Endothelial cell of umbilical vein (primary cell): ENCODE measurements around the gene TH. TPM values are rescaled to one million over a fixed set of nuclear protein-coding genes. Genes with fewer than 3 reads are reported as not detected.

Experiments used
- BruUV-seq: library from RNA; stranded (reverse); fragments of 400-500 nt; replicated peaks from 2 replicates; lab custom pipeline; 2021; lab: Mats Ljungman, UMichigan
- CTCF ChIA-PET: fragments of 300-600, 350-600 bp; sonication (Branson Sonifier 250); formaldehyde crosslinking; loops from one replicate; lab custom pipeline; 2021; ENCODE audit warnings: antibody characterized with exemption, inconsistent platforms; lab: Charles Lee
- POLR2A ChIA-PET: fragments of 300-600, 350-600 bp; sonication (Branson Sonifier 250); formaldehyde crosslinking; loops from one replicate; lab custom pipeline; 2021; ENCODE audit warnings: antibody characterized with exemption, inconsistent platforms; lab: Charles Lee
- DNase-seq: peaks from one replicate; pipeline ENCODE4 v3.0.0-alpha.2; 2011; ENCODE audit warnings: low read depth, low spot score
- FAIRE-seq: peaks from 2 replicates; lab custom pipeline; 2011; peaks lifted over from hg19 to GRCh38; lab: Jason Lieb, UNC
- H2AFZ ChIP-seq: 2 replicates; pipeline ENCODE4 v1.6.0; 2012; ENCODE audit warnings: low read depth, low read length, control low read depth, inconsistent platforms
- H3K27ac ChIP-seq: 2 replicates; pipeline ENCODE4 v1.5.1; 2011; ENCODE audit warnings: low read depth, mild to moderate bottlenecking, control low read depth, low read length, moderate library complexity; ENCODE audit not compliant: insufficient read depth
- H3K27me3 ChIP-seq, 2 experiments: 2 replicates each; pipeline versions ENCODE4 v1.6.0 to v1.6.1; 2011; ENCODE audit warnings: low read length in 2 of 2, mixed read lengths in 1 of 2; ENCODE audit not compliant: control insufficient read depth in 2 of 2, insufficient read depth in 2 of 2
- H3K36me3 ChIP-seq, 2 experiments: 2 replicates in 1 of 2; 3 replicates in 1 of 2; pipeline ENCODE4 v1.5.1; 2011; ENCODE audit warnings: low read length in 2 of 2, mild to moderate bottlenecking in 1 of 2, moderate library complexity in 1 of 2; ENCODE audit not compliant: control insufficient read depth in 2 of 2, insufficient read depth in 2 of 2; ENCODE audit errors: extremely low read depth in 1 of 2
- H3K4me1 ChIP-seq: 3 replicates; pipeline ENCODE4 v1.5.1; 2011; ENCODE audit warnings: mild to moderate bottlenecking, low read length; ENCODE audit not compliant: control insufficient read depth, insufficient read depth; ENCODE audit errors: extremely low read depth
- H3K4me2 ChIP-seq: 2 replicates; pipeline ENCODE4 v1.6.1; 2011; ENCODE audit warnings: low read length, control low read depth, mixed read lengths; ENCODE audit not compliant: insufficient read depth
- H3K4me3 ChIP-seq, 3 experiments: fragments of 200-600 bp in 1 of 3; sonication (generic), shearing (Covaris generic) in 1 of 3; replicated peaks in 1 of 3; 2 replicates each; pipeline ENCODE4 v1.5.1; 2011 to 2016; ENCODE audit warnings: control low read depth in 3 of 3, low read length in 3 of 3, mild to moderate bottlenecking in 2 of 3, inconsistent platforms in 1 of 3, low read depth in 1 of 3, moderate library complexity in 1 of 3; ENCODE audit not compliant: insufficient read depth in 1 of 3
- H3K79me2 ChIP-seq: 2 replicates; pipeline ENCODE4 v1.6.0; 2012; ENCODE audit warnings: low read length, inconsistent platforms; ENCODE audit not compliant: control insufficient read depth, insufficient read depth
- H3K9ac ChIP-seq: replicated peaks from 2 replicates; pipeline ENCODE3; 2011; ENCODE audit warnings: low read length, control low read depth; ENCODE audit not compliant: insufficient read depth; ENCODE audit errors: extremely low read depth
- H3K9me1 ChIP-seq: replicated peaks from 3 replicates; pipeline ENCODE4 v1.6.0; 2011; ENCODE audit warnings: mild to moderate bottlenecking, low read length; ENCODE audit not compliant: control insufficient read depth, insufficient read depth; ENCODE audit errors: extremely low read depth
- H3K9me3 ChIP-seq: replicated peaks from 2 replicates; pipeline ENCODE4 v1.5.1; 2012; ENCODE audit warnings: low read length, inconsistent platforms; ENCODE audit not compliant: control insufficient read depth, insufficient read depth
- H4K20me1 ChIP-seq: replicated peaks from 2 replicates; pipeline ENCODE3; 2011; ENCODE audit warnings: mild to moderate bottlenecking, low read length; ENCODE audit not compliant: control insufficient read depth, insufficient read depth; ENCODE audit errors: extremely low read depth
- CTCF ChIP-seq, 2 donors: IDR thresholded peaks; 1 replicate in 1 of 2; 2 replicates in 1 of 2; pipeline ENCODE4 v1.5.1; 2011; ENCODE audit warnings: low read length in 2 of 2, mild to moderate bottlenecking in 2 of 2, moderate library complexity in 2 of 2, control low read depth in 1 of 2, inconsistent platforms in 1 of 2, low read depth in 1 of 2; ENCODE audit not compliant: insufficient read depth in 1 of 2; ENCODE audit errors: extremely low read depth in 1 of 2
- EZH2 ChIP-seq: IDR thresholded peaks from 2 replicates; pipeline ENCODE4 v1.6.1; 2012; ENCODE audit warnings: borderline replicate concordance, low read depth, mild to moderate bottlenecking, moderate library complexity, low read length, inconsistent platforms; ENCODE audit not compliant: severe bottlenecking
- FOS ChIP-seq: IDR thresholded peaks from 2 replicates; pipeline ENCODE4 v1.6.1; 2011; ENCODE audit warnings: mild to moderate bottlenecking, low read length, moderate library complexity, borderline replicate concordance; ENCODE audit not compliant: insufficient read depth
- GATA2 ChIP-seq: IDR thresholded peaks from 2 replicates; pipeline ENCODE4 v1.7.0; 2011; ENCODE audit warnings: low read depth, mild to moderate bottlenecking, moderate library complexity, mixed read lengths, low read length; ENCODE audit not compliant: insufficient read length, insufficient read depth
- JUN ChIP-seq: IDR thresholded peaks from 2 replicates; pipeline ENCODE4 v1.6.1; 2011; ENCODE audit warnings: borderline replicate concordance, low read depth; ENCODE audit not compliant: insufficient read length, insufficient read depth
- MYC ChIP-seq: IDR thresholded peaks from one replicate; pipeline ENCODE4 v1.6.1; 2011; ENCODE audit warnings: mild to moderate bottlenecking, low read depth, low read length
- POLR2A ChIP-seq: IDR thresholded peaks from 2 replicates; pipeline ENCODE4 v1.6.1; 2012; ENCODE audit warnings: low read depth, mild to moderate bottlenecking, control low read depth, low read length
- POLR2AphosphoS5 ChIP-seq: IDR thresholded peaks from 2 replicates; pipeline ENCODE4 v1.6.1; 2012; ENCODE audit warnings: low read depth, mild to moderate bottlenecking, control low read depth, low read length, moderate library complexity; ENCODE audit not compliant: insufficient read depth
- dilution Hi-C: fragments of 300-500 bp; cut with MboI; formaldehyde crosslinking; loops from one replicate; pipeline ENCODE4 v1.15.0; 2019; ENCODE audit warnings: low sequenced_read_pairs; ENCODE audit not compliant: extremely low pct_ligation_motif_present
- intact Hi-C: fragments of 100-400 bp; cut with micrococcal nuclease; formaldehyde crosslinking; loops from one replicate; pipeline ENCODE4 v1.10.0; 2022
- polyA plus RNA-seq, 4 experiments: library from polyadenylated mRNA; depleted of rRNA in 3 of 4; stranded (reverse) in 3 of 4; unstranded in 1 of 4; fragments of >200 nt; gene quantifications; 2 replicates each; pipeline versions ENCODE4 v1.2.1 to v1.2.3, GENCODE V29; 2011 to 2012; ENCODE audit warnings: missing spikeins in 1 of 4
- total RNA-seq: library from RNA; stranded (reverse); gene quantifications from 2 replicates; pipeline ENCODE4 v1.2.3, GENCODE V29; 2021

The TH gene
- total and polyA plus RNA-seq, 2 donors (not counting 3 experiments of a cell fraction or from before 2014, with no cell fraction given), result not detected

- CTCF ChIA-PET, result interaction anchor here (1.0 to 5.9 kb wide), 2 partner anchors 8 to 107 kb away, joined by 3 to 64 read pairs; no protein-coding TSS in a partner anchor
Measured at GRCh38 chr11:2143477-2143798, 28.2 kb downstream of the TH start.

More at GRCh38 chr11:2143477-2143798, 28.2 kb downstream of the TH start:
- Histone ChIP-seq H3K4me2 (no peak overlapping the region), H3K9me1 (no peaks in the 10 kb centered on the region), H3K4me3 (no peak overlapping the region), H3K27ac (no peak overlapping the region), H3K9ac (no peak overlapping the region), H4K20me1 (no peaks in the 10 kb centered on the region), H3K9me3 (no peaks in the 10 kb centered on the region), H3K79me2 (no peaks in the 10 kb centered on the region), H2AFZ (no peak overlapping the region), H3K4me1 (no peaks in the 10 kb centered on the region), H3K27me3 (peaks cover 58 to 79% of the 10 kb centered on the region in 2 experiments), H3K36me3 (no peaks in the 10 kb centered on the region)
- POLR2A ChIA-PET, result no interaction called here
- TF ChIP-seq GATA2, result no peak
- TF ChIP-seq POLR2AphosphoS5, result no peak
- no peak for TF ChIP-seq EZH2
- no peak for TF ChIP-seq FOS
- no peak for TF ChIP-seq MYC
- no peak for TF ChIP-seq POLR2A
- TF ChIP-seq JUN, result no peak
- TF ChIP-seq CTCF (IDR thresholded peaks at IDR 0.05; ENCODE audit: extremely low read depth in 1 of 2, insufficient read depth in 1 of 2, low read depth in 1 of 2, low read length in 2 of 2), result no peak
- DNase-seq (no peak), FAIRE-seq (no peak)
- dilution Hi-C loops, result no loop called here
- no TSS peak for BruUV-seq
- intact Hi-C loops, result no loop called here
